ENCODE measurements around the gene RAB4B.
"Not testable (repeated sequence)": the region's sequence is repeated elsewhere in the genome, so short reads cannot be mapped to it uniquely, and the experiment has no call there.

RAB4B gene

GRCh38 chr19:40780582-40780981, 2.5 kb downstream of the RAB4B start:
- DNase-seq (ENCODE audit: low read depth in 3 of 3): no peak

- DNase-seq (ENCODE audit: low read depth in 3 of 3): no peak
These were observed 3.1 kb downstream of the RAB4B start for GRCh38 chr19:40781140-40781539.

- no peak for DNase-seq (ENCODE audit: low read depth in 3 of 3)
These were observed 5.7 kb downstream of the RAB4B start for GRCh38 chr19:40783711-40784110.

- DNase-seq (ENCODE audit: low read depth in 3 of 3): not testable (repeated sequence)
These were observed 6.1 kb downstream of the RAB4B start for GRCh38 chr19:40784146-40784545.

- no peak for DNase-seq (ENCODE audit: low read depth in 3 of 3)
These were observed 7.5 kb downstream of the RAB4B start for GRCh38 chr19:40785526-40785925.

GRCh38 chr19:40786060-40787037, 8.3 kb downstream of the RAB4B start:
- DNase-seq (ENCODE audit: low read depth in 3 of 3): no peak

GRCh38 chr19:40791349-40791748, 13.3 kb downstream of the RAB4B start:
- no peak for DNase-seq (ENCODE audit: low read depth in 3 of 3)

- no peak for DNase-seq (ENCODE audit: low read depth in 3 of 3)
These were observed 13.9 kb downstream of the RAB4B start for GRCh38 chr19:40791996-40792395.

- DNase-seq (ENCODE audit: low read depth in 3 of 3): no peak
These were observed 19.3 kb downstream of the RAB4B start for GRCh38 chr19:40797166-40797962.

- DNase-seq (ENCODE audit: low read depth in 3 of 3): peak in 1 of 3 donors; percentile 63
These were observed 20.1 kb downstream of the RAB4B start for GRCh38 chr19:40797963-40798682.

- DNase-seq (ENCODE audit: low read depth in 3 of 3): peak; percentile 100
These were observed 20.9 kb downstream of the RAB4B start, which contains the start of gene EGLN2 for GRCh38 chr19:40798683-40799557. Gene EGLN2 (plus strand): TSS chr19:40799191. CDS start chr19:40800573, 1,382 bp downstream.

- DNase-seq (ENCODE audit: low read depth in 3 of 3): no peak
These were observed 21.7 kb downstream of the RAB4B start for GRCh38 chr19:40799558-40800338.

GRCh38 chr19:40800339-40800996, 22.4 kb downstream of the RAB4B start:
- no peak for DNase-seq (ENCODE audit: low read depth in 3 of 3)

- DNase-seq (ENCODE audit: low read depth in 3 of 3): no peak
These were observed 22.9 kb downstream of the RAB4B start for GRCh38 chr19:40800997-40801377.

- no peak for DNase-seq (ENCODE audit: low read depth in 3 of 3)
These were observed 23.6 kb downstream of the RAB4B start for GRCh38 chr19:40801426-40802299.

GRCh38 chr19:40802300-40803169, 24.5 kb downstream of the RAB4B start:
- no peak for DNase-seq (ENCODE audit: low read depth in 3 of 3)

GRCh38 chr19:40803170-40803856, 25.3 kb downstream of the RAB4B start:
- DNase-seq (ENCODE audit: low read depth in 3 of 3): no peak

All from stimulated activated CD4-positive, alpha-beta T cell treated with anti-CD3 and anti-CD28 coated beads, TNF-alpha, amount 100 ng/mL, for 48 hours (primary cell).